ENCODE results near the gene CCL1. TPM values are rescaled to one million over a fixed set of nuclear protein-coding genes. Genes with fewer than 3 reads are reported as not detected.

Gene CCL1
- total RNA-seq, 1 donor from 2014 or later, result not detected

GRCh38 chr17:34391241-34391640 lies 28.2 kb upstream of the CCL1 start:
- Histone ChIP-seq H3K79me2 (ENCODE audit: low read depth) (no peaks in the 10 kb centered on the region), H3K27me3 (no peaks in the 10 kb centered on the region), H3K27ac (no peak overlapping the region), H3K4me2 (no peak overlapping the region), H3K4me3 (no peak overlapping the region), H3K4me1 (no peaks in the 10 kb centered on the region), H3K9me3 (ENCODE audit: low read depth) (no peaks in the 10 kb centered on the region), H4K20me1 (ENCODE audit: low read depth) (no peaks in the 10 kb centered on the region), H3K9ac (no peak overlapping the region), H3K36me3 (no peaks in the 10 kb centered on the region), H3F3A (ENCODE audit: low read depth) (no peaks in the 10 kb centered on the region), H2AFZ (replicated peaks) (no peak overlapping the region)
- H3K27me3 Mint-ChIP-seq (ENCODE audit: insufficient read depth, low read depth), result peaks cover 3% of the 10 kb centered on the region
- no peak for DNase-seq (ENCODE audit: low spot score)
- H3K4me3 Mint-ChIP-seq, result no peak overlapping the region
- TF ChIP-seq EZH2 (IDR thresholded peaks at IDR 0.05), result no peak
- H3K4me1 Mint-ChIP-seq, result peaks cover 5% of the 10 kb centered on the region
- H3K9me3 Mint-ChIP-seq, result no peaks in the 10 kb centered on the region
- no peak overlapping the region for H3K27ac Mint-ChIP-seq
- no peaks in the 10 kb centered on the region for H3K36me3 Mint-ChIP-seq

DNA sequence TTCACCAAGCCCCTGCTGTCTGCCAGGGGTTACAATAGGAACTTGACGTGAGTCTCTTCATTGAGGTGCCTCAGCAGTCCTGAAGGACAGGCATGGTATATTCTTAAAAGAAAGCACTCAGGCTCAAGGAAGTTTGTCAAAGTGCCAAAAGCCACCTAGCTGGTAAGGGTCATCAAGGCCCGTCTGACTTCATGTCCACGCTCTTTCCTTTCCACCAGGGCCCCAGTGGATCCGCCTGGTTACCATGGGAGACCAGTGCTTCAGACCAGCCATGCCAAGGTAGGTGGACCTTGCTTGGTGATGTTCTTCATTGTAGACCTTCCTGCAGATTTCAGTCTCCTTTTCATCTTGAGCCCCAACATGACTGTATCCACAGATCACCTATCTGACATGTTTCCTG lies 27.6 kb upstream of the CCL1 start:
- Histone ChIP-seq H3K79me2 (ENCODE audit: low read depth) (no peaks in the 10 kb centered on the region), H3K27me3 (no peaks in the 10 kb centered on the region), H4K20me1 (ENCODE audit: low read depth) (no peaks in the 10 kb centered on the region), H2AFZ (replicated peaks) (no peak overlapping the region), H3K4me2 (no peak overlapping the region), H3K9me3 (ENCODE audit: low read depth) (no peaks in the 10 kb centered on the region), H3F3A (ENCODE audit: low read depth) (no peaks in the 10 kb centered on the region), H3K9ac (no peak overlapping the region), H3K4me1 (no peaks in the 10 kb centered on the region), H3K4me3 (no peak overlapping the region), H3K27ac (no peak overlapping the region), H3K36me3 (no peaks in the 10 kb centered on the region)
- TF ChIP-seq EZH2phosphoT487 (IDR thresholded peaks at IDR 0.05), result no peak
- no peak for TF ChIP-seq EZH2 (IDR thresholded peaks at IDR 0.05)
- no peak for TF ChIP-seq CTCF (IDR thresholded peaks at IDR 0.05)
- H3K27ac Mint-ChIP-seq, result no peak overlapping the region
- H3K4me3 Mint-ChIP-seq, result no peak overlapping the region
- peaks cover 5% of the 10 kb centered on the region for H3K4me1 Mint-ChIP-seq
- no peaks in the 10 kb centered on the region for H3K9me3 Mint-ChIP-seq
- DNase-seq (ENCODE audit: low spot score), result no peak
- H3K36me3 Mint-ChIP-seq, result no peaks in the 10 kb centered on the region
- H3K27me3 Mint-ChIP-seq (ENCODE audit: insufficient read depth, low read depth), result peaks cover 3% of the 10 kb centered on the region

DNA sequence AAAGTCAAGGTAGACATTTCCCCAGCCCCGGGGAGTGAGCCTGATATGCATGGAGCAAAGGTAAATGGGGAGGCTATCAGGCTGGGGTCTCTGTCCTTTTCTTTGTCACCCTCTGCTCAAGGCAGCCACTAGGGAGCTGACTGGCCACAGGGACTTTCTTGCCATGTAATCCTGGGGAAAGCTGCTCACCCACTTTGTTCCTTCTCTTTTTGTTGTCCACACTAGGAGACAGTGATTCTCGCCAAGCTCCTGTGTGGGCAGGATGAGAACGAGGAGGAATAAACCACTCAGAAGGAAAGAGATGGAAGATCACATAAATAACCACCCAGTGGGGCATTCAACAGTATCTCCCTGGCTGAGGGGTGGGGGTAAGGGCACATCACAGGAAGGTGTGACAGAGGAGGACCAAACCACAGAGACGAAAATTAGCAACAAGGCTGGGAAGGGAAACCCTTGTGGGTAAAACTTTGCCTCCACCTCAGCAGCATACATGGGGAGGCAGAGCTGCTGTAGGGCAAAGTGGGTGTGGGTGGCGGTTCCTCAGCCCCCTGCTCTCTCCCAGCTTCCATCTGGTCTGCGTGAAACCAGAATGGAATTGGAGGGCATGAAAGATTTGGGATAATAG lies 26.2 kb upstream of the CCL1 start:
- Histone ChIP-seq H3K4me1 (no peaks in the 10 kb centered on the region), H3K9ac (no peak overlapping the region), H3K4me3 (no peak overlapping the region), H4K20me1 (ENCODE audit: low read depth) (no peaks in the 10 kb centered on the region), H3K27ac (no peak overlapping the region), H2AFZ (replicated peaks) (no peak overlapping the region), H3F3A (ENCODE audit: low read depth) (no peaks in the 10 kb centered on the region), H3K9me3 (ENCODE audit: low read depth) (no peaks in the 10 kb centered on the region), H3K4me2 (no peak overlapping the region), H3K27me3 (no peaks in the 10 kb centered on the region), H3K79me2 (ENCODE audit: low read depth) (no peaks in the 10 kb centered on the region), H3K36me3 (no peaks in the 10 kb centered on the region)
- TF ChIP-seq CTCF (IDR thresholded peaks at IDR 0.05) (no peak), EZH2phosphoT487 (IDR thresholded peaks at IDR 0.05) (no peak), EZH2 (IDR thresholded peaks at IDR 0.05) (no peak)
- Mint-ChIP-seq H3K27ac (no peak overlapping the region), H3K27me3 (ENCODE audit: insufficient read depth, low read depth) (peaks cover 3% of the 10 kb centered on the region), H3K4me1 (peaks cover 5% of the 10 kb centered on the region), H3K4me3 (no peak overlapping the region), H3K36me3 (no peaks in the 10 kb centered on the region), H3K9me3 (no peaks in the 10 kb centered on the region)
- no peak for DNase-seq (ENCODE audit: low spot score)

- Histone ChIP-seq H3K79me2 (ENCODE audit: low read depth) (no peaks in the 10 kb centered on the region), H3K4me1 (no peaks in the 10 kb centered on the region), H3K4me3 (no peak overlapping the region), H3F3A (ENCODE audit: low read depth) (no peaks in the 10 kb centered on the region), H4K20me1 (ENCODE audit: low read depth) (no peaks in the 10 kb centered on the region), H3K27me3 (no peaks in the 10 kb centered on the region), H3K4me2 (no peak overlapping the region), H3K9ac (no peak overlapping the region), H2AFZ (replicated peaks) (no peak overlapping the region), H3K36me3 (no peaks in the 10 kb centered on the region), H3K9me3 (ENCODE audit: low read depth) (no peaks in the 10 kb centered on the region), H3K27ac (no peak overlapping the region)
- Mint-ChIP-seq H3K27ac (no peak overlapping the region), H3K9me3 (no peaks in the 10 kb centered on the region), H3K27me3 (ENCODE audit: insufficient read depth, low read depth) (peaks cover 3% of the 10 kb centered on the region), H3K36me3 (no peaks in the 10 kb centered on the region), H3K4me1 (peaks cover 5% of the 10 kb centered on the region), H3K4me3 (no peak overlapping the region)
- no peak for TF ChIP-seq EZH2phosphoT487 (IDR thresholded peaks at IDR 0.05)
- no peak for TF ChIP-seq CTCF (IDR thresholded peaks at IDR 0.05)
- TF ChIP-seq EZH2 (IDR thresholded peaks at IDR 0.05), result no peak
- DNase-seq (ENCODE audit: low spot score), result no peak
Measured at GRCh38 chr17:34387566-34387965, 24.5 kb upstream of the CCL1 start.
